Stimulated activated CD4-positive, alpha-beta T cell treated with anti-CD3 and anti-CD28 coated beads, Interleukin-4, amount 100 ng/mL, for 24 hours (primary cell): ENCODE data around the gene FZR1.

Experiments
- DNase-seq: peaks from one replicate; pipeline ENCODE4 v3.0.0-alpha.2; 2020

FZR1 gene

DNA sequence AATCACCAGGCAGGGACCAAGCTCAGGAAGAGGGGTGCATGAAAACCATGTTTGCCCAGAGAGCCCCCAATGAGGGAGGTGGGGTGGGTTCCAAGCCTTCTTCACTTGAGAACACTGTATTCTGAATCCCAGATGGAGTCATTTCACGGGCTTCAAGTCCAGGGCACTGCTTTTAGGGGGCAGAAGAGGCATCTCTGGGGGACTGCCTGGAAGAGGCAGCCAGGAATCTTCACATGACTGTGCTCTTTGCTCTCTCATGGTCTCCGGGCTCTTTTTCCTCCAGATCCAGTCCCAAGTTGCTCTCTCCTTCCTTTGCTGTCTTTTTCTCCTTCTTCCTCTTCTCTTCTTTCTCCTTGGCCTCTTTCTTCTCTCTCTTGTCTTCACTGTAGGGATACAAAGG is 31.5 kb upstream of the FZR1 start:
- no peak for DNase-seq

DNA sequence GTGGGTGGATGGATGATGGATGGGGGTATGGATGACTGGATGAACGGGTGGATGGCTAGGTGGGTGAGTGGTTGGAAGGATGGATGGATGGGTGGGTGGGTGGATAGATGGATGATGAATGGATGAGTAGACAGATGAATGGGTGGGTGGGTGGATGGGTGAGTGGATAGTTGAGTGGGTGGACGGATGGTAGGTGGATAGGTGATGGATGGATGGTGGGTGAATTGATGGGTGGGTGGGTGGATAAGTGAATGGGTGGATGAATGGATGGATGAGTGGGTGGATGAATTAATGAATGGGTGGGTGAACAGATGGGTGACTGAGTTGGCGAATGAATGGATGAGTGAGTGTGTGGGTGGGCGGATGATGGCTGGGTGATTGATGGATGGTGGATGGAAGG is 30.7 kb upstream of the FZR1 start:
- no peak for DNase-seq

DNA sequence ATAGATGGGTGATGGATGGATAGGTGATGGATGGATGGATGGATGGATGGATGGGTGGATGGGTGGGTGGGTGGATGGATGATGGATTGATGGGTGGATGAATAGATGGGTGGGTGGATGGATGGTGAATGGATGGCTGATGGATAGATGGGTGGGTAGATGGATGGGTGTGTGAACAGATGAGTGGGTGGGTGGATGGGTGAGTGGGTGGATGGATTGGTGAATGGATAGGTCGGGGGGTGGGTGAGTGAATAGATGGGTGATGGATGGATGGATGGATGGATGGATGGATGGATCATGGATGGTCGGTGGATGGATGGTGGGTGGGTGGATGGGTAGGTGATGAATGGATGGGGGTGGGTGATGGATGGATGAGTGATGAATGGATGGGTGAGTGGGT is 29.3 kb upstream of the FZR1 start:
- DNase-seq, result no peak

DNA sequence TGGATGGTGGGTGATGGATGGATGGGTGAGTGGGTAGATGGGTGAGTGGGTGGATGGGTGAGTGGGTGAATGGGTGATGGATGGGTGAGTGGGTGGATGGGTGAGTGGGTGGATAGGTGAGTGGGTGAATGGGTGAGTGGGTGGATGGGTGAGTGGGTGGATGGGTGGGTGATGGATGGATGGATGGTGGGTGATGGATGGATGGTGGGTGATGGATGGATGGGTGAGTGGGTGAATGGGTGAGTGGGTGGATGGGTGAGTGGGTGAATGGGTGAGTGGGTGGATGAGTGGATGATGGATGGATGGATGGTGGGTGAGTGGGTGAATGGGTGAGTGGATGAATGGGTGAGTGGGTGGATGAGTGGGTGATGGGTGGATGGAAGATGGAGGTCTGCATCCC is 28.6 kb upstream of the FZR1 start:
- DNase-seq, result no peak

DNA sequence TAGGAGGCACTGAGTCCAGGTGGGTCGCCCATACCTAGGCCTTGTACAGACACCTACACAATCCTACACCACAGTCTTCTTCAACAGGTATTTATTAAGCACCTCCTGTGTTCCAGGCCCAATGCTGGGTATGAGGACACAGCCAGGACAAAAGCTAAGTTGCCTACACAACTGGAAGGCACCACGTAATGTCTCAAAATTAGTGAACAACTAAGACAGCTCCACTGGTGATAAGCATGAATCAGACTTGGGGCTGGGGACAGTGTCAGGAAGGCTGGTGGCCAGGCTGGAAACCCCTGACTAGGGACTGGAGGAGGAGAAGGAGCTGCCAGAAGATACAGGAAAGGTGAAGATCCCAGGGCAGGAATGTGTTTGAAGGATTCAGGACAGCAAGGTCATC is 28.2 kb upstream of the FZR1 start:
- DNase-seq, result no peak

DNA sequence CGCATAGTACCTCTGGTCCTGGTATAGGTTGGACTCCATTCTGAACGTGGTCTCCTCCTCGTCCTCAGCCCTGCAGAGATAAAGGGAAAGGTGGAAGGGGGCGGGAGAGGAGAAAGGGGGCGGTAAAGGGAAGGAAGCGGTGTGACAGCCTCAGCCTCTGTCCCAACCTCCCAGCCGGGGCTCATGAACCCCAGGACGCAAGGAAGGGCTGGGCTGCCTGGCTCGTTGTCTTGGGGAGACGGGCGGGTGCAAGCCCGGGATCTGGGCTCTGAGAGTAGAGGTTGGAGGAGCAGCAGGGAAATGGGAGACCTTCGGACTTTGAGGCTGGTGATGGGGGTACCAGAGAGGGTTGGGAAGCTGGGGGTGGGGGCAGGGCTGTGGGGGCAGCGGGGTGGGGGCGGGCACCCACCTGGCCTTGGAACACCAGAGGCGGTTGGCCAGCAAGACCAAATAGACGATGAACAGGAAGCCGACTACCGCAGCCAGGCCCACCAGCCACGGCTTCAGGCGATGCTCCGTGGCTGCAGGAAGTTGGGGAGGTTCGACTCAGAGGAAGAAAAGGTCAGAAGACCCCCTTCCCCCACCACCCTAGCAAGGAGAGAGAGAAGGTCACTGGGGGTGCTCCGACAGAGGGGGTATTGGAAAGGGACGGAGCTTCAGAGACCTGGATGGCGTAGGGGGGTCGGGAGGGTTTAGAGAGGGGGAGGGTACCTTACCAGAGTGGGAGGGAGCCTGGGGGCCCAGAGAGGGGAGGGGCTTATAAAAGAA is 27.5 kb upstream of the FZR1 start:
- DNase-seq, result no peak

DNA sequence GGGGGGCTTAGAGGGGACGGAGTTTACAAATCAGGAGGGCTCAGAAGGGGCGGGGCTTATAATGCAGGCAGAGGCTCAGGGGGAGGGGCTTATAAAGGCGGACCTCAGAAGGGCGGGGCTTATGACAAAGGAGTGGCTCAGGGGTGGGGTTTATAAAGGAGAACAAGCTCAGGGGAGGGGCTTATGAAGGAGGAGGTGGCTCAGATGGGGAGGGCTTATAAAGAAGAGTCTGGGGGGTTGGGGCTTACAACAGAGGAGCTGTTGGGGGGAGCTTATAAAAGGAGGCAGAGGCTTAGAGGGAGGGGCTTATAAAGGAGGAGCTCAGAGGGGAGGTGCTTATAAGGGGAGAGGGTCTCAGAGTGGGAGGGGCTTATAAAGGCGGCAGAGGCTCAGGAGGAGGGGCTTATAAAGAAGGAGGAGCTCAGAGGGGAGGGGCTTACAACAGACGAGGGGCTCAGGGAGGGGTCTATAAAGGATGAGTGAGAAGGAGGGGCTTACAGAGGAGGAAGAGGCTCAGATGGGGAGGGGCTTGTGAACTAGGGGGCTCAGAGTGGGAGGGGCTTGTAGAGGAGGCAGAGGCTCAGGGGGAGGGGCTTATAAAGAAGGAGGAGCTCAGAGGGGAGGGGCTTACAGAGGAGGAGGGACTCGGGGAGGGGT is 26.8 kb upstream of the FZR1 start:
- peak; percentile 41 for DNase-seq

DNA sequence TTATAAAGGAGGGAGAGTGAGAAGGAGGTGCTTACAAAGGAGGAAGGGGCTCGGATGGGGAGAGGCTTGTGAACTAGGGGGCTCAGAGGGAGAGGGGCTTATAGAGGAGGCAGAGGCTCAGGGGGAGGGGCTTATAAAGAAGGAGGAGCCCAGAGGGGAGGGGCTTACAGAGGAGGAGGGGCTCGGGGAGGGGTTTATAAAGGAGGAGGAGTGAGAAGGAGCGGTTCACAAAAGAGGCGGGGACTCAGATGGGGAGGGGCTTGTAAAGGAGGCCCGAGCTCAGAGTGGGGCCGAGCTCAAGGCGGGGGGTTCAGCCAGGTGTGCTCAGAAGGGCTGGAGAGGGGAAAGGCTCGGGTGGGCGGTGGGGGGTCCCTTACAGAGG is 26.3 kb upstream of the FZR1 start:
- DNase-seq, result no peak

DNA sequence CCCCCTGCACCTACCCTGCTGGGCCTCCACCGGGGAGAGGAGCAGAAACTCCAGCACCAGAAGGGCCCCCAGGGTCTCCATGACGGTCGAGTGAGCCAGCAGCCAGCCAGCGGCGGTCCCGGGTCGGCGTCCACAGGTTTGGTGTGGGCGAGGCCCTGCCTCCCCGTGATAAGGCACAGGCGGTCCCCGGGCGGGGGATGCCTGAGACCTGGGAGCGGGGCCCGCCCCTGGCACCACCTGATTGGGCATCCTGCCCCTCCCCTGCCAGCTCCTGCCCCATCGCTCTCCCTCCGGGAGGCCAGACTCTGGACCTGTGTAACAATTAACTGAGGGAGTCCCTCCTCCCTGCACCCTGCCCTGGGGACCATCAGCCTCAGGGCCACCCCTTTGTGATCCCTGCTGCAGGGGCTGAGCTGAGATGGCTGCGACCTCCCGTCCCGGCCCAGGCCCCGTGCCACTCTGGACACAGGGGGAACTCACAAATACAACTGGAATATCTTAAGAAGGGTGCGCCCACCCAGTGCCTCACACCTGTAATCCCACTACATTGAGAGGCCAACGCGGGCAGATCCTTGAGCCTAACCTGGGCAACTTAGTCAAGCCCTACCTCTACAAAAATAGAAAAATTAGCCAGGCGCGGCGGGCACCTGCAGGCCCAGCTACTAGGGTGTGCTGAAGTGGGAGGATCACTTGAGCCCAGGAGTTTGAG is 25.6 kb upstream of the FZR1 start, which contains the start of gene SMIM24:
Gene SMIM24, minus strand, starts transcription at position 143 of the 709 bp plus-strand sequence. Its CDS starts 62 bp downstream, at position 81.
- no peak for DNase-seq

DNA sequence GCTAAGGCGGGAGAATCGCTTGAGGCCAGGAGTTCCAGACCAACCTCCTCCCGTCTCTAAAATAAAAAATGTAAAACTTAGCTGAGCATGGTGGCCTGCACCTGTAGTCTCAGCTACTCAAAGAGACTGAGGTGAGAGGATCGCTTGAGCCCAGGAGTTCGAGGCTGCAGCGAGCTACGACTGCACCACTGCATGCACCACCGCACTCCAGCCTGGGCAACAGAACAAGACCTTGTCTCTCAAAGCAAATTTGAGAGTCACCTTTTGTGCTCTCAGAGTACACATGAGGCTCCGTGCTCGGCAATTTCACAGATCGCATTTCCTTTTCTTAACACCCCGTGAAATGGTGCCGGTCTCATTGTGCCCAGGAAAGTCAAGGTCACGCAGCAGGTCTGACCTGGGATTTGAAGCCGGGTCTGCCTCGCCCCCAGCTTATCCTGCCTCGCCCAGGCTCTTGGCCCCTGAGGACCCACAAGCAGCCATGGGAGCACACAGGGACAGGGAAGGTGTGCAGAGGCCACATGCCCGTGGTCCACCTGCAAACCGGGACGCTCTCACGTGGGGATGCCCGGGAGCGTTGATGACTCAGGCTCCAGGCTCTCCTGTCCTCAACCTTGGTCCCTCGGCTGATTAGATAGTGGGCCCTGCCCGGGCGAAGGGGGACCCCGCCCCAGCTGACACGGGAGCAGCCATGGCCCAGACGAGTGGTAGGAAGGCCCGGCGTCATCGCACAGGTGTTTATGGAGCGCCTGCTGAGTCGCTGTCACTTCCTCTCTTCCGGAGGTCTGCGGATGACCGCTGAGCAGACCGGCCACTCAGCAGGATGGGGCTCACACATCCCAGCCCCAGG is 24.6 kb upstream of the FZR1 start:
- DNase-seq, result no peak

DNA sequence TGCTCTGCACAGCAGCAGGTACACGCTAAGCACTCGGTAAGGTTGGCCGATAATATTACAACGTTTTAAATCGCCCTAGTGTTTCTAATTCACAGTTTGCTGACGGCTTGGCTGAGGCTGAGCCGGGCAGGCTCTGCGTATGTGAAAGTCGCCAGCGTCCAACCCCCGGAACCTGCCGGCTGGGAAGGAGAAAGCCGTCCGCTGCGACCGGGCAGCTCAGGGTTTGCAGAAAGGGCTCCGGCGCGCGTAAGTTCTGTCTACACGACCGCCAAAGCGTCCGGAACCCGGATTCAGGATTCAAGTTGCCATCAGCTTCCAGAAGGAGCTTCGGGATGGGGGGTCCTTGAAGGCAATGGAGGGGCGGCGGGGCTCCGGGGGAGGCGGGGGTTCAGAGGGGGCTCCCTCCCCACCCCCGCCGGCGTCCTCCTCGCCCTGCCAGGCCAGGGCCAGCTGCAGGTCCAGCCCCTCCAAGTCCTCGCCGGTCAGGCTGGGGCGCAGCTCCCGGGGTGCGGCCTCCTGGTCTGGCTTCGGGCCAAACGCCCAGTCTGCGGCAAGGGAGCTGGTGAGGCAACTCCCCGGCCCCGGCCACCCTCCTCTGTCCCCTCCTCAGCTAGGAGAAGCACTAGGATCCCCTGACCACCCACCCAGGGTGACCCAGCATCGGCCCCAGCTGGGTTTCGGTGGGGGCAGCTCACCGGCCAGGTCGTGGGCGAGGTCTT is 23.4 kb upstream of the FZR1 start:
- DNase-seq, result no peak

DNA sequence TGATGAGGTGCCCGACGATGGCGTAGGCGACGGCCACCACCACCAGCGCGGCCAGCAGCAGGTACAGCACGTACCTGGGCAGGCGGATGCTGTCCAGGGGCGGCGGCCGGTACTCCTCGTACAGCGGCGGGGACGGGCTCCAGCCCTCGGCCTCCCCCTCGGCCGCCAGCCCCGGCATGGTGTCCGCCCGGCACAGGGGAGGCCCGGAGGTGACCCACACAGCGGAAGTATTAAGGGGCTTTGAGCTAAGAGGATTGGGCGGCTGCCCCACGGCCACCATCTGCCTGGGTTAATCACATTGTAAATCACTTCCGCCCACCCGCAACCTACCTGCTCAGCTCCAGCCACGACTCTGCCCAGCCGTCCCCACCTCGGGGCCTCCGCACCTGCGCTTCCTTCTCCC is 22.9 kb upstream of the FZR1 start, which contains the start of gene SMIM44:
Gene SMIM44, minus strand, starts transcription at position 216 of the 403 bp plus-strand sequence. Its CDS starts 38 bp downstream, at position 178.
- no peak for DNase-seq

DNA sequence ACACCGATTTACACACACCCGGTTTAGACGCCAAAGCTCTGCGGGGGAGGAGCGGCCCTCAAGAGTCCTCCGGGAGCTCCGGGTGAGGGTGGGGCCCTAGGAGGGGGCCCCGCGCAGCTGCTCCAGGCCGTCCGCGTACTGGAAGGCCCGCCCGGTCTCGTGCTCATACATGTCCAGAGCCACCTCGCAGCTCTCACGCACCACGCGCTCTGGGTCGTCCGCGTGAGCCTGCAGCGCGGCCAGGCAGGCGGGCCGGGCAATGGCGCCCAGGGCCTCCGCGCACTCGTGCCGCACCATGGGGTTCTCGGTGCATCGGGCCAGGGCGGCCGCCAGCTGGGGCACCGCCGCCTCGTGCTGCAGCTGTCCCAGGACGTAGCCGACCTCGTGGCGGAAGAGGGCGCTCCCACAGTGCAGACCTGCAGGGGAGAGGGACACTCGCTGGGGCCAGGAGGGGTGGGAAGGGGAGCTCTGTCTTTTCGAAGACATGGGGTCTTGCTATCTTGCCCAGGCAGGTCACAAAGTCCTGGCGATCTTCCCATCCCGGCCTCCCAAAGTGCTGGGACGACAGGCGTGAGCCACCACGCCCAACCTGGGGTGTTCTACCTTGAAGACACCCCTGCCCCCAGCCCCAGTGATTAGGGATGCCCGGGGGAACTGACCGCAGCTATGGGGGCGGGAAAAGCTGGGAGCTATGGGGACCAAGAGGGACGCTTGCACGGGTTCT is 14.6 kb upstream of the FZR1 start:
- no peak for DNase-seq

DNA sequence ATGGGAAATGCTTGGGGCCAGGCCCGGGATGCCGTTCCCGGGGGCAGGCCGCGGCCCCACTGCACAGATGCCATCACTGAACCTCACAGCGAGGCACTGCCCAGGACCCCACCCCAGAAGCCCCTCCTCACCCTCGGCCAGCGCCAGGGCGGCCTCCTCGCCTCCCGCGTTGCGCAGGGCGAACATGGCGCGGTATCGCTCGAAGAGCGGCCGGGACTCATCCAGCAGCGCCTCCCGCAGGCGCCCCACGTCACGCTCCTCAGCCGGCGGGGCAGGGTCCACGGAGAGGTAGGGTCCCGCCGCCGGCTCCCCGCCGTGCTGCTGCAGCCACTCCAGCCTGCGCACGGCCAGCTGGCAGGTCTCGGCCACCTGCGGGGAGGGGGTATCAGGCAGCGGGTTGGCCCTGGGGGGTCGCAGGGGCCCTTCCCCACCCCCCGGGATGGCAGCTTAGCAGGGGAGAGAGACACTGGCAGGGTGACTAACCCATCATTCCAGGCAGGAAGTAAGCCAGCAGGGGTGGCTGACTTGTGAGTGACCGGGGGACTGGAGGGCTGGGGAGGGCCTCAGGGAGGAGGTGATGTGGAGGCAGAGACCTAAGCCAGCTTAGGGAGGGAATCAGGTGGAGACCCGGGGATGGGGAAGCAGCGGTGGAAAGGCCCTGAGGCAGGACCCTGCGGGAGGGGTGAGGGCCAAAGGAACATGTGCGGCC is 13.8 kb upstream of the FZR1 start:
- no peak for DNase-seq

DNA sequence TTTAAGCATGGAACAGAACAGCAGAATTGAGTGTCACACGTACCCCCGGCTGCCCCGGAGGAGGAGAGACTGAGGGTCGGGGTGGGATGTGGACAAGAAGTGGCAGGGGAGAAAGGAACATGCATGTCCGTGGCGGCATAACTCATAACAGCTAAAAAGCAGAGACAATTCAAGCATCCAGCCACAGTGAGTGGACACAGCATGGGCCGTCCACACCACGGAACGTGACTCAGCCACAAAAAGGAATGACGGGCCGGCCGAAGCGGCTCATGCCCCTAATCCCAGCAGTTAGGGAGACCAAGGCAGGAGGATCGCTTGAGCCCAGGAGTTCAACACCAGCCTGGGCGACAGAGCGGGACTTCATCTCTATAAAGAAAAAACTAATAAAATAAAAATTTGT is 13.2 kb upstream of the FZR1 start:
- DNase-seq, result no peak

DNA sequence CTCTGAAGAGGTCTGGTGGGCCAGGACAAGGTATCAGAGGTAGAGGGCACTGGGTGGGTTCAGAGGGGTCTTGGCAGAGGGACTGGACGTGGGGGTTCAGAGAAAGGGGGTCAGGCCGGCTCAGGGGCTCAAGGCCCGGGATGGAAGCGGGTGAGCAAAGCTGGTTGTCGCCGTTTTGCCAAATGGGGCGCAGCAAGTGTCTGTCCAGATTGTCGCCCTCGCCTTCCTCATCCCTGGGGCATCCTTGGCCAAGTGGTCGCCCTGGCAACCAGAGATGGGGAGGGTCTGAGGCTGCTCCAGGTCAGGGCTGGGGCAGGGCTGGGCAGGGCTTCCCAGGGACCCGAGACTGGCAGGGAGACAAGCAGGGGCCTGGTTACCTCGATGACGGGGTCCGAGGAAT is 12.5 kb upstream of the FZR1 start:
- DNase-seq, result no peak

DNA sequence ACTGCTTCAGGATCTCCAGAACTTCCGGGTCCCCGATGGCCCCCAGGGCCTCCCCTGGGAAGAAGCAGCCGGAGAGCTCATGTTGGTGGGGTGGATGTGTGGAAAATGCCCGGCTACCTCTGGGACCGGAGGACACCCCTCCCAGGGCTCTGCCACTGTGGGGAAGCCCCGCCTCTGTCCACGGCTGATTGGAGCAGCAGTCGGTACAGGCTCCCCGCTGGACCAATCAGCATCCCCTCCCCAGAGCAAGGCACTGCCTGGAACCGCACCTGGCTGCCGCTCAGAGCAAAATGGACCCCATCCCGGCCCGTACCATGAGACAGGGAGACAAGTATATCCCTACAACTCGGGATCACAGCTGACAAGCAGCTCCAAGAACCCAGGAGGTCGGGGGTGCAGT is 12.1 kb upstream of the FZR1 start:
- peak; percentile 43 for DNase-seq

DNA sequence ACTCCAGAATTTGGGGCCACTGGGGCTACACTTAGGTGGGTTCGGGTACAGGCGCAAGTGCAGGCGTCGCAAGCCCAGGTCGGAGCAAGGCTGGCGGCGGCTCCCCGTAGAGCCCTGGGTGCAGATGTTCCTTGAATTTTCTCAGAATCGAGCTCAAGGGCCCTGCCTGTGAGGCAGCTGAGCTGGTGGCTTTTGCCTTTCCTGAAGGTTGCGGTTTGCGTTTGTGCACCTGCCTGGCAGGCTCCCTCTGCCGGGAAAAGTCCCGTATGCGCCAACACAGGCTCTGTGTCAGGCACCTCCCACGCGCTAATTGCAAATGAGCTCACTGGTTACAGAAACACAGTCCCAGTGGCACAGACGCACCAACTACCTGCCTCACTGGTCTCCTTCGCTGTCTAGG is 11.6 kb upstream of the FZR1 start:
- DNase-seq, result peak; percentile 75

DNA sequence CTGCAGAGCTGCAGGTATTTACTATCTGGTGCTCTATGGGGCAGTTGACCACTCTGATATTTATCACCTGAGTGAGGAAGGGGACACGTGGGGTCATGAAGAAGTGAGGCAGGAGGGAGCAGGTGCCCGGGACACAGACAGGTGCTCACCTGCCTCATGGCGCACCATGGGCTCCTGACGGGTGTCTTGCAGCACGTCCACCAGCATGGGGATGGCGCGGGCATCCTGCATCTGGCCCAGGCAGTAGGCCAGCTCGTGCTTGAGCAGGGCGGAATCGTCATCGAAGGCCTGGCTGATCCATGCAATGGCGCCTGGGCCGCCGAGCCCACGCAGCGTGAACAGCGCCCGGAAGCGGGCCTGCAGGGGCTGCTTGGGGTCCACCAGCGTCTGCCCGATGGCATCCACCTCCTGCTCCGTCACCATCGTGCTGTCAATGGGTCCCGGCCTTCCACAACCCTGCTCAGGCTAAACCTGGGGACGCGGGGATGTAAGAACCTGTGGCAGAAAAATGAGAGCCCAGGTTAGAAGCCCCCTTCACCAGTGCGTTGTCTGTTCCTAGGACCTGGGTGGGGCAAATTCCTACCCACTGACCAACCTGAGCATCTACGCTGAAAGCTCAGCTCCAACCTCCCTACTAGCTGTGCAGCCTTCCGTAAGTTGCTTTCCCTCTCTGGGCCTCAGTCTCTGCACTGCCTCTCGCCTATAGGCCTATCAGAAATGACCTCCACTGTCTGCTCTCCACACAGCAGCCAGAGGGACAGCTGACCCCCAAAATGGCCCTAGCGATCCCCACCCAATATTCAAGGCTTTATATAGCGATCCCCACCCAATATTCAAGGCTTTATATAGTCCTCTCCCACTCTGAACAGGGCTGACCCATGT is 9.5 kb upstream of the FZR1 start:
- DNase-seq, result no peak
